HEK293T (cell line): ENCODE data around the gene SOHLH2.

ENCODE experiments used
- CTCF ChIA-PET: fragments of 350-600 bp; formaldehyde crosslinking; extraction: SDS; loops from one replicate; lab custom pipeline; 2021; ENCODE audit warnings: antibody characterized with exemption, inconsistent platforms; lab: Yijun Ruan, JAX
- POLR2A ChIA-PET: fragments of 350-600 bp; formaldehyde crosslinking; extraction: SDS; loops from one replicate; lab custom pipeline; 2020; ENCODE audit warnings: antibody characterized with exemption, inconsistent platforms; lab: Yijun Ruan, JAX
- DNase-seq: peaks from one replicate; pipeline ENCODE4 v3.0.0; 2012; ENCODE audit warnings: mixed read lengths; ENCODE audit errors: extremely low spot score
- ARNT ChIP-seq: fragments of 450-650 bp; IDR thresholded peaks from 2 replicates; pipeline ENCODE4 v1.6.1; 2017; ENCODE audit warnings: mild to moderate bottlenecking
- BHLHE40 ChIP-seq: fragments of 450-650 bp; IDR thresholded peaks from 2 replicates; pipeline ENCODE4 v1.6.1; 2016; ENCODE audit warnings: mild to moderate bottlenecking, moderate library complexity, borderline replicate concordance
- CTBP1 ChIP-seq: fragments of 450-650 bp; IDR thresholded peaks from 2 replicates; pipeline ENCODE4 v1.6.1; 2016; ENCODE audit warnings: borderline replicate concordance
- ELF4 ChIP-seq: fragments of 450-650 bp; IDR thresholded peaks from 2 replicates; pipeline ENCODE4 v1.6.1; 2017; ENCODE audit warnings: antibody characterized with exemption
- FOXA1 ChIP-seq: fragments of 450-650 bp; IDR thresholded peaks from 2 replicates; pipeline ENCODE4 v1.6.1; 2016; ENCODE audit warnings: mild to moderate bottlenecking
- FOXK2 ChIP-seq: fragments of 450-650 bp; IDR thresholded peaks from 2 replicates; pipeline ENCODE4 v1.6.1; 2016; ENCODE audit warnings: mild to moderate bottlenecking
- FOXM1 ChIP-seq: fragments of 450-650 bp; IDR thresholded peaks from 2 replicates; pipeline ENCODE4 v1.6.1; 2017; ENCODE audit warnings: mild to moderate bottlenecking, borderline replicate concordance
- HDGF ChIP-seq: fragments of 450-650 bp; IDR thresholded peaks from 2 replicates; pipeline ENCODE4 v1.6.1; 2017; ENCODE audit warnings: antibody characterized with exemption, borderline replicate concordance
- L3MBTL2 ChIP-seq: fragments of 450-650 bp; conservative IDR thresholded peaks from 2 replicates; pipeline ENCODE4 v1.6.1; 2016; ENCODE audit warnings: mild to moderate bottlenecking
- LEF1 ChIP-seq: fragments of 450-650 bp; IDR thresholded peaks from 2 replicates; pipeline ENCODE4 v1.6.1; 2017; ENCODE audit warnings: mild to moderate bottlenecking, borderline replicate concordance
- NFRKB ChIP-seq: fragments of 450-650 bp; IDR thresholded peaks from 2 replicates; pipeline ENCODE4 v1.6.1; 2016; ENCODE audit warnings: mild to moderate bottlenecking, moderate library complexity
- SP1 ChIP-seq: fragments of 450-650 bp; IDR thresholded peaks from 2 replicates; pipeline ENCODE4 v1.6.1; 2017
- SUZ12 ChIP-seq: fragments of 450-650 bp; IDR thresholded peaks from 2 replicates; pipeline ENCODE4 v1.6.1; 2016; ENCODE audit warnings: mild to moderate bottlenecking
- TARDBP ChIP-seq: fragments of 450-650 bp; IDR thresholded peaks from 2 replicates; pipeline ENCODE4 v1.6.1; 2016
- ZNF384 ChIP-seq: fragments of 450-650 bp; IDR thresholded peaks from 2 replicates; pipeline ENCODE4 v1.6.1; 2016
- TF ChIP-seq, protein P1 (sequence below): fragments of 450-650 bp; IDR thresholded peaks from 2 replicates; pipeline ENCODE4 v1.6.1; 2016

SOHLH2 gene

DNA sequence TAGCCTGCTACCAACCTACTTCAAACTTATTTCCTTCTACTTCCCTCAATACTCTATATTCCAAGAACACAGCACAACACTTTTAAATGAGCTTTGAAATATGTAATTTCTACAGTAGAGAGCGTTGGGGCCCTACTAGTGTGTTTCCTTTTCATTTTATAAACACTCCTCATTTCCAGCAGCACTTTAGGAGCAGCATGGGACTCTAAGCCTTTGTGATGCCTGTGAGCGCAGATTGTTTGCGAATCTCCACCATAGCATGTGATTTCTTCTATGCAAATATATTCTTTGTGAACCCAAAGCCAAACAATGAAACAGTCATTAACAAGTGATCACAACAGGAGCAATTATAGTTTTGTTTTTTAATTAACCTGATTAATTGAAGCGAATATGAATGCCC lies 3.6 kb downstream of the SOHLH2 start:
- POLR2A ChIA-PET, result no interaction called here

DNA sequence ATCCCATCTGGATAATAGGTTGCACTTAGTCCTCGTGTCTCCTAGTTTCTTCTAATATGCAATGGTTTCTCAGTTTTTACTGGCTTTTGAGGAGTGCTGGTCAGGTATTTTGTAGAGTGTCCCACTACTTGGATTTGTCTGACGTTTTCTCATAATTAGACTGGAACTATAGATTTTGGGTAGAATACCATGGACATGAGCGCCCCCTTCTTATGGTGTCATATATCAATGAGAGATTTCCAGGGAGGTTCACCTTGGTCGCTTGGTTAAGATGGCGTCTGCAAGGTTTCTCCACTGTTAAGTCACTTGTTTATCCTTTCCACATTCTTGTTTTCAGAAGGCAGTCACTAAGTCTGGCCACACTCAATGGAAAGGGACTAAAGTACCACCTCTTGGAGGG lies 6.7 kb downstream of the SOHLH2 start:
- ChIA-PET CTCF (no interaction called here), POLR2A (no interaction called here)
- TF ChIP-seq CTBP1, result no peak
- TF ChIP-seq, protein P1, sequence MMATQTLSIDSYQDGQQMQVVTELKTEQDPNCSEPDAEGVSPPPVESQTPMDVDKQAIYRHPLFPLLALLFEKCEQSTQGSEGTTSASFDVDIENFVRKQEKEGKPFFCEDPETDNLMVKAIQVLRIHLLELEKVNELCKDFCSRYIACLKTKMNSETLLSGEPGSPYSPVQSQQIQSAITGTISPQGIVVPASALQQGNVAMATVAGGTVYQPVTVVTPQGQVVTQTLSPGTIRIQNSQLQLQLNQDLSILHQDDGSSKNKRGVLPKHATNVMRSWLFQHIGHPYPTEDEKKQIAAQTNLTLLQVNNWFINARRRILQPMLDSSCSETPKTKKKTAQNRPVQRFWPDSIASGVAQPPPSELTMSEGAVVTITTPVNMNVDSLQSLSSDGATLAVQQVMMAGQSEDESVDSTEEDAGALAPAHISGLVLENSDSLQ, result no peak
- TF ChIP-seq FOXA1, result no peak
- no peak for DNase-seq

More for the DNA sequence above, 3.6 kb downstream of the SOHLH2 start:
- CTCF ChIA-PET, result no interaction called here
- TF ChIP-seq ARNT, result no peak
- no peak for TF ChIP-seq SP1
- TF ChIP-seq L3MBTL2, result no peak
- TF ChIP-seq NFRKB, result no peak
- TF ChIP-seq, protein P1, result no peak
- no peak for TF ChIP-seq HDGF
- TF ChIP-seq SUZ12, result no peak
- no peak for TF ChIP-seq FOXK2
- no peak for TF ChIP-seq ZNF384
- no peak for TF ChIP-seq FOXM1
- no peak for TF ChIP-seq FOXA1
- TF ChIP-seq LEF1, result no peak
- TF ChIP-seq TARDBP, result no peak
- no peak for TF ChIP-seq BHLHE40
- no peak for TF ChIP-seq ELF4
- no peak for TF ChIP-seq CTBP1
- no peak for DNase-seq

DNA sequence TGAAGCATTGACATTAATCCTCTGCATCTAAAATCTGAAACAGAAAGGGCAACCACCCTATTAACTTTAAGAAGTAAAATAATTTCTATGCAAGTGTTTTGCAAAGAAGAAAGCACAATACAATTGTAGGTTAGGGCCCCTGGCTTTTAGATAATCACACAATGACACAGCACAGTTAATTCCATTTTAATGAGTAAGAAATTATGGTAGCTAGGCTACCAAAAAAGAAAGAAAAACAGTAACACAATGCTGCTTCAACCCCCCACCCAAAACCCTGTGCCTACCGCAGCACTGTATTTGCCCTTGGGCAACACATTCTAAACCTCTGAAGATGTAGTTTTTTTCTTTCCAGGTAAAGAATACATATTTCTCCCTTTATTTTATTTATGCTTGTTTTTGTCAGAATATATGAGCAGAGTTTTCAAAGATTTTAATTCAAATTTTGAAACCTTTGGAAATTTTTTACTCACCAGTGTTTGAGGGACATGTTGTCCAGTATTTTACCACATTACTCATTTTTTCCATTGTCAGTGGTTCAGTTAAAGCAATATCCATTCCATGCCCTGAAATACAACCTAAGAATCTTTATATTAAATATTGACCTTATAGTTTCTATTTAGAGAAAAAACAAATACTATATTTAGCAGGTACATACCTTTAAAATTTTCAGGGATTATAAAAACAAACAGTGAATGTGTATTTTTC lies 21.1 kb downstream of the SOHLH2 start:
- ChIA-PET CTCF (no interaction called here), POLR2A (no interaction called here)
- DNase-seq, result no peak
- TF ChIP-seq L3MBTL2 (no peak), FOXA1 (no peak)

DNA sequence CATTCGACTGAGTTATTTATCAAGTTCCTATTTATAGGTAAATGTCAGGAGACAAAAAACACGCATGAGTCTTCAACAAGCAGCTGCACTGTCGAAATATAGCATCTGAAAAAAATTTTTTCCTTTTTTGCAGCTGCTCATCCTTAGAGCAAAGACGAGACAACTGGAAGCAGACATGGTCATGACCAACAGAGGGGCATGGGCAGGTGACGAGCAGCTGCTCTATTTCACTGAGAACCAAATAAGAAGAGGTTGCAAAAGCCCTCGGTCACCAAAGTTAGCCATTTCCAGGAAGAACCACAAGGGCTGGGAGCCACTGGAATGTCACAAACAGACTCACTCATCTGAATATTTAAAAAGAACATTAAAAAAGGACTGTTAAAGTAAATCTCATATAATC lies 22.2 kb downstream of the SOHLH2 start:
- POLR2A ChIA-PET, result no interaction called here
- no peak for DNase-seq
- CTCF ChIA-PET, result no interaction called here

DNA sequence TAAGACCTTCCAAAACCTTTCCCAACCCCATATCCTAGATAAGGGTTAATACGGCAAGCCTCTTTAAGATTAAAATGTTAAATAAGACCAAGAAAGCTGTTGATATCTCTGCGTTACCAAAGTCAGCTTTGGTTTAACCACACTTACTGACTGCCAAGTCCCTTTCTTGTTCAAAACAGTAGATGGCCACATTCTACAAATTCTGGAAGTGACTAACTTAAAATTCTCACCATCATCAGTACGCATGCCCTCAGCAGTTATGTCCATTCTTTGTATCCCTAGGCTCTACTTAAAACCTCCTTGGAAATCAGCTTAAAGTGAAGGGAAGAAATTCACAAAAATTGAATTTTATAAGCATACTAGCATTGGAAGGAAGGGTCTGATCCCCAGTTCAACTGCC lies 23.6 kb downstream of the SOHLH2 start:
- ChIA-PET POLR2A (no interaction called here), CTCF (no interaction called here)
- TF ChIP-seq LEF1, result no peak
- no peak for TF ChIP-seq FOXM1
- no peak for TF ChIP-seq ZNF384
- no peak for TF ChIP-seq CTBP1
- TF ChIP-seq ARNT, result no peak
- TF ChIP-seq L3MBTL2, result no peak
- no peak for TF ChIP-seq FOXA1
- TF ChIP-seq NFRKB, result no peak
- no peak for TF ChIP-seq BHLHE40
- TF ChIP-seq ELF4, result no peak
- TF ChIP-seq, protein P1, result no peak
- DNase-seq, result no peak

More for the DNA sequence above, 22.2 kb downstream of the SOHLH2 start:
- TF ChIP-seq ARNT (no peak), ZNF384 (no peak), FOXM1 (no peak), CTBP1 (no peak), NFRKB (no peak)

DNA sequence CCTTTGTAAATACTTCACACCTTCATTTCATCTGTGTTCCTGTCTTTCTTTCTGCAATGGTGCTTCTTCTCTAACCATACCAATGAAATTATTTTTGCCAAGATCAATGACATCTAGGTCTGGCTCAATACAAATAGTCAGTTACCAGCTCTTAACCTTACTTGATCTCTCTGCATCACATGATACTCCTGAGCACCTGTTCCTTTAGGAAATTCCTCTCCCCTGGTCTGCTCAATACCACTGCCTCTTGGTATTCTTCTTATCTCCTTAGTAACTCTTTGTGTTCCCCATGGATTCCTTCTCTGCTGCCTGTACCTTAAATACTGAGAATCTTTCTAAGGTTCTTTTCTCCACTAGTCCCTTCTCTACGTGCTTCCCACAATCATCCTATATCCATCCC lies 25.9 kb downstream of the SOHLH2 start:
- ChIA-PET CTCF (no interaction called here), POLR2A (no interaction called here)
- DNase-seq, result no peak
- TF ChIP-seq ELF4 (no peak), BHLHE40 (no peak), ARNT (no peak), ZNF384 (no peak), HDGF (no peak), NFRKB (no peak), SUZ12 (no peak), FOXA1 (no peak), FOXM1 (no peak), TARDBP (no peak), LEF1 (no peak), SP1 (no peak), L3MBTL2 (no peak), CTBP1 (no peak), FOXK2 (no peak)
- TF ChIP-seq, protein P1, result no peak
